HG02763 (cell line): ENCODE results near the gene DIS3.
"Not testable (repeated sequence)": the region's sequence is repeated elsewhere in the genome, so short reads cannot be mapped to it uniquely, and the experiment has no call there.

Experiments
- ATAC-seq: cut with Tn5 transposase; IDR thresholded peaks from one replicate; pipeline ENCODE4 v1.9.1; 2021; ENCODE audit warnings: mild to moderate bottlenecking, moderate library complexity; ENCODE audit not compliant: unreplicated experiment

The DIS3 gene

GRCh38 chr13:72781451-72782439, at the start of gene DIS3, which contains the start of gene PIBF1:
DIS3 (minus strand) TSS chr13:72781900; CDS start chr13:72781832, 68 bp downstream.
PIBF1 (plus strand) TSS chr13:72782133; CDS start chr13:72783470, 1,337 bp downstream.
- peak; percentile 98 for ATAC-seq

DNA sequence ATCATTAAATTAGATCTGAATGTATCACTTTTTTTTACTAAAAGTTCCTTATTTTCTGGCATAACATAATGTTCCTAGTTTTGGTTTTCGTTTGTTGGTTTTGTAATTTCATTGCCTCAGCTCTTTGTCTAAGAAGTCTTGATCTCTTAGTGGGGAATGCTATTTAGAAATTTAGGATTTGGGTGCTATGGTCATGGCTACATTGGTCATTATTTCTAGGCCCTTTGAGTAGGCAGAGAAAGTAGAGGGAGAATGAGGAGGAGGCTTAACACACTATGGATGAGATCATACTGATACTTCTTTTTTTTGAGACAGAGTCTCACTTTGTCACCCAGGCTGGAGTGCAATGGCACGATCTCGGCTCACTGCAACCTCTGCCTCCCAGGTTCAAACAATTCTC, 42.0 kb upstream of the DIS3 start:
- ATAC-seq = no peak

DNA sequence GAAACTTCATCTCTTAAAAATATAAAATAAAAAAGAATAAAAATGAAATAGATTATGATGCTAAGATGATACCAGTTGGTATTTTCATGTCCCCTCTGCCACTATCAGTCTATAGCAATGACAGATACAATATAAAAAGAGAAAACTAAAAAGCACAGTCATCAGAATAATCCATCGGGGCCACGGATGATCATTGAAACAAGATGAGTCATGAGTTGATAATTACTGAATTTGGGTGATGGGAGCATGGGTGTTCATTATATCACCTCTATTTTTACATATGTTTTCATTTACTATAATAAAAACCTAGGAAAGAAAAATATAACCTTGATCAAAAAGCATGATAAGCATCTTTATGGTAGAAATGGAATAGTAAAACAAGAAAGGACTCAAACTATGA, 41.4 kb upstream of the DIS3 start:
- ATAC-seq = no peak

GRCh38 chr13:72820898-72821279, 39.2 kb upstream of the DIS3 start:
- ATAC-seq = no peak

GRCh38 chr13:72820156-72820897, 38.6 kb upstream of the DIS3 start:
- no peak for ATAC-seq

DNA sequence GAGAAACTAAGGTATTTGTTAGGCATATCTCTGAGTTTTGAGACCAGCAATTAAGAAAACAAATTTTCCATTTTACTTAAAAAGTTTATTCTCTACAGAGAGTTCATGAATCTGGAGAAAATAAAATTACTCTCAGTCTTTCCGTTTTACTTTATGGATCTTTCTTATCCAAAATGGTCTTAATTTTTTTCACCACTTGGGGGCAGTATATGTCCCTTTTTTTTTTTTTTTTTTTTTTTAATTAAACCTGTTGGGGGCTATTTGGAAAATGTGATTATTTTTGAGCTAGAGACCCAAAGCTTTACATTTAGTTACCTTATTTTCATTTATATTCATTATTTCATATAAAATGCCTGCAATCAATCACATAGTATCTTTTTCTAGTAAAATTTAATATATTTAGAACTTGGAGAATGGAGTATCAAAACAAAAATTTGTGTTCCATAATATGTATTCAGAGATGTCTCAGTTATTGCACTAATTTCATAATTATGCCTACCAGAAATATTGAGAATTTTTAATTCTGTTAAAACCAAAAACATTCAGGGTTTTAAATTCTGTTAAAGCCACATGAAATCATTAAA, 27.3 kb upstream of the DIS3 start:
- no peak for ATAC-seq

- ATAC-seq = not testable (repeated sequence)
These were observed 24.8 kb upstream of the DIS3 start for GRCh38 chr13:72806514-72806913.

GRCh38 chr13:72805676-72806346, 24.1 kb upstream of the DIS3 start:
- ATAC-seq = no peak

- no peak for ATAC-seq
These were observed 22.6 kb upstream of the DIS3 start for GRCh38 chr13:72804301-72804700.

DNA sequence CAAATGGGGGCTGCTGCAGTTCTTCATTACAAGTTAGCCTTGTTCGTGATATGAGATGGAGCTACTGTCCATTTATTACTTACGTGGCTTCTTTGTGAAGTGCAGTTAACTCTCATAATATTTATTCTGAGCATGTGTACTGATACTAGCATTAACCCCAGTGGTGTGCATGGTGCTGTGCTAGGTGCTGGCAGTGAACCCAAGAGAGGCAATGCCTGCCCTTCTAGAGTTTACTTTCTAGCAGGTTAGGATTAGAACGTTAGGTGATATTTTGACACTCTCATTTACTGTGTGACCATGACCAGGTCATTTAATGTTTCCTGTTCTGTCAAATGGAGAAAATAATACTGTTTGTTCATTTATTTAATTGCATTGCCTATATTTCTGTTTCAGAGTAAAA, 17.1 kb upstream of the DIS3 start:
- ATAC-seq = no peak

DNA sequence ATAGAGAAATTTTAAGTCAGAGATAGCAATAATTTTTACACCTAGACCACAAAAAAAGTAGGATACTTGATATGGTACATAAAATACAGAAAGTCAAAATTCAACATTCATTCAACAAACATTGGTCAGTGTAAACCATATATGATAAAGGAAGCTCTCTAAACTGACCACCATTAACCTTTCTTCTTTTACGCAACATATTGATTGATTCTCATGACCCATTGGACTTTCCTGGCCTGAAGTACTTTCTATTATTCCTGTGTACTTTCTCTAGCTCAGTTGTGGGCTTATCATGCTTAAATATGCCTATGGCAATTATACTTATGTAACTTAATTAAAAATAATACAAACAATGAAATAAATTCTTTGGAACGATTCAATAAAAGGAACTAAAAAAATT, 10.9 kb upstream of the DIS3 start:
- ATAC-seq = no peak

GRCh38 chr13:72788831-72789230, 7.1 kb upstream of the DIS3 start:
- ATAC-seq = no peak

GRCh38 chr13:72784679-72785078, 3.0 kb upstream of the DIS3 start:
- not testable (repeated sequence) for ATAC-seq

DNA sequence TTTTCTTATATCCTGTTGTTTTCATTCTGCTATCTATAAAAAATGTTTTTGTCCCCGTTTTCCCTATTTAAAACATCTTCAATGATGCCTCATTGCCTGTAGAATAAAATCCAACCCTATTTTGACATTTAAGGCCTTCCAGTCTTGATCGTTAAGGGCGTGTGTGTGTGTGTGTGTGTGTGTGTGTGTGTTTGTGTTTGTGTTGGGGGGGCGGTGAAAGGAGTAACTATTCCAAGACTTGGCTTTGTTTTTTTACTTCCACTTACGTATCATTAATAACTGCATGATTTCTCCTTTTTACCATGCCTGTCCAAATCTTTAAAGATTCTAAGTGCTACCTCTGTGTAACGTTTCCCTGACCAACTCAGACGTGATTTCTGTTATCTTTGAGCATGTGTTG, 1.0 kb upstream of the DIS3 start:
- no peak for ATAC-seq

- ATAC-seq = no peak
These were observed 7.7 kb downstream of the DIS3 start for GRCh38 chr13:72774019-72774418.

- no peak for ATAC-seq
These were observed 18.3 kb downstream of the DIS3 start for GRCh38 chr13:72763411-72763810.

GRCh38 chr13:72760189-72760588, 21.5 kb downstream of the DIS3 start:
- ATAC-seq = no peak

GRCh38 chr13:72757792-72758535, 23.7 kb downstream of the DIS3 start:
- no peak for ATAC-seq

DNA sequence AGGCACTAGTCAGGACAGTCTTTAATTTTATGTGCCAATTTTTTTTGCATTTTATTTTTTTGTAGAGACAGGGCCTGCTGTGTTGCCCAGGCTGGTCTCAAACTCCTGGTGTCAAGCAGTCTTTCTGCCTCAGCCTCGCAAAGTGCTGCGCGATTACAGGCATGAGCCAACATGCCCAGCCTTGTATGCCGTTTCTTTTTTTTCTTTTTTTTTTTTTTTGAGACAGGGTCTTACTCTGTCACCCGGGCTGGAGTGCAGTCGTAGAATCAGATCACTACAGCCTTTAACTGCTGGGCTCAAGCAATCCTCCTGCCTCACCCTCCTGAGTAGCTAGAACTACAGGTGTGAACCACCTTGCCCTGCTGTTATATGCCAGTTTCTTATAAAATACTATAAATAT, 27.6 kb downstream of the DIS3 start:
- ATAC-seq = no peak

GRCh38 chr13:72751220-72751619, 30.5 kb downstream of the DIS3 start:
- no peak for ATAC-seq
